ENCODE results near the gene ACAA2. TPM values are rescaled to one million over a fixed set of nuclear protein-coding genes. Genes with fewer than 3 reads are reported as not detected.

Gene ACAA2, protein sequence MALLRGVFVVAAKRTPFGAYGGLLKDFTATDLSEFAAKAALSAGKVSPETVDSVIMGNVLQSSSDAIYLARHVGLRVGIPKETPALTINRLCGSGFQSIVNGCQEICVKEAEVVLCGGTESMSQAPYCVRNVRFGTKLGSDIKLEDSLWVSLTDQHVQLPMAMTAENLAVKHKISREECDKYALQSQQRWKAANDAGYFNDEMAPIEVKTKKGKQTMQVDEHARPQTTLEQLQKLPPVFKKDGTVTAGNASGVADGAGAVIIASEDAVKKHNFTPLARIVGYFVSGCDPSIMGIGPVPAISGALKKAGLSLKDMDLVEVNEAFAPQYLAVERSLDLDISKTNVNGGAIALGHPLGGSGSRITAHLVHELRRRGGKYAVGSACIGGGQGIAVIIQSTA
- total RNA-seq = 21.3 TPM

DNA sequence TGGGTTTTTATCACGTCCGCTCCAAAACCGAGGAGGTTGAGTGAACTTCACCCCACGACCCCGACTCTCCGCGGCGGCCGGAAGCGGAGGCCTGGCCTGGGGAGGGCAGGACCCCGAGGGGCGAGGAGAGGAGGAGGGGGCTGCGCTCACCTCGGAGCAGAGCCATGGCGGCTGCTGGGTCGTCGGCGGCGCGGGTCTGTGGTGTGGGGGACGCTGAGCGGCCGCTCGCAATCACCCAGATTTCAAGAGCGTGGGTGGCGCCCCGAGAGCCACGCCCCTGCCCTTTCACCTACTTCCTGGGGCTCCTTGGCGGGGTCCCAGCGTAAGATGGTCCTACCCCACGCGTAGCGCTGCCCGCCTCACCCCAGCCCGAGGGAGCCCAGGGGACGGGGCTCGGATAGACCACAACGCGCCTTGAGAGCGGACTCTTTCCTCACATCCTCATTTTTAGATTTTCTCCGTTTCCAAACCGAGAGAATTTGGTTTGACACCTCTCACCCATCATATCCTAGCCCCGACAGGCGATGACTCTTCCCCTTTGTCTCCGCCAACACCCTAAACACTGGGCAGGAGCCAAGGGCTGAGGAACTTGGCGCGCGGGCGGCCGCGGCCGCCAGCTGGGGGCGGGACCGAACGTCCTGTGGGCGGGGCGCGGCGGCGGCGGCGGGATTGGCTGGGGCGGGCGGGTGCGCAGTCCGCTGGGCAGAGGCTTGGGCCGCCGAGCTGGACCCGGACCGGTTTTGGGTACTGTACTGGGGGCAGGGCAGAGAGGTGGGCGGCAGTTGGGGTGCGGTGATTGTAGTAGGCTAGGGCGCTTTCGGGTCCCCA, at the start of gene ACAA2:
Gene ACAA2 (minus strand): TSS at position 215 of the 828 bp plus-strand sequence. CDS start 49 bp downstream, at position 166.
- peak; percentile 90 for DNase-seq (ENCODE audit: low spot score)

GRCh38 chr18:49862656-49863385, 49.5 kb upstream of the ACAA2 start:
- DNase-seq (ENCODE audit: low spot score) = no peak

- no peak for DNase-seq (ENCODE audit: low spot score)
Measured at GRCh38 chr18:49861659-49862058, 48.3 kb upstream of the ACAA2 start.

DNA sequence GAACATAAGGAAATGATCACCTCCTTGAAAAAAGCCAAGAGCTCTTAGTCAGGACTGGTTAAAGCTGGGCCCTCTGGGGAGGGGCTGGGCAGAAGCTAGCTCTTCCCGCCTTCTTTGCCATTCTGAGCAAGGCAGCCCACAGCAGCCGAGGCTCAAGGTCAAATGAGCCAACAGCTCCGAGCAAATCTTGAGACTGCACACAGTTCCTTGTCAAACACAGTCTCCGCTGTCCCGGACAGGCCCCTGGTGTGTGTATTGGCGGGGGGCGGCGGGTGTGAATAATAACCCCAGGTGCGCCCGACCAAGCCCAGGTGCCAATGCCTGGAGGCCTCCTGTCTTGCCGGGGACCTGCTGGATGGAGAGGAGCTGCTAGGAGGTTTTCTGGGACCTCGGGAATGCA, 46.4 kb upstream of the ACAA2 start:
- no peak for DNase-seq (ENCODE audit: low spot score)

DNA sequence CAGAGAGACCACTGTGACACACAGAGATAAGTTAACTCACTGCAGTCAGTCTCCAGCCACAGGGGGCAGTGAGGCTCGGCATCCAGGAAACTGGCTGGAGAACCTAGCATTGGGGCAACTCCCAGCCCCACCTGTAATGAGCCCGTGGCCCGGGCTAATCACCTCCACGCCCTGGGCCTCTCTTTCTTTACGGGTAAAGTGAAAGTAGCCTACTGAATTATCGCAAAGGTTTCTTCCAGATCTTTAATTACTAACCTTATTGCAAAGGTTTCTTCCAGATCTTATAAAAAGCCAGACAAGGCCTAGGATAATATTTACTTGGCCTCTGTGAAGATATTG, 45.7 kb upstream of the ACAA2 start:
- DNase-seq (ENCODE audit: low spot score) = no peak

DNA sequence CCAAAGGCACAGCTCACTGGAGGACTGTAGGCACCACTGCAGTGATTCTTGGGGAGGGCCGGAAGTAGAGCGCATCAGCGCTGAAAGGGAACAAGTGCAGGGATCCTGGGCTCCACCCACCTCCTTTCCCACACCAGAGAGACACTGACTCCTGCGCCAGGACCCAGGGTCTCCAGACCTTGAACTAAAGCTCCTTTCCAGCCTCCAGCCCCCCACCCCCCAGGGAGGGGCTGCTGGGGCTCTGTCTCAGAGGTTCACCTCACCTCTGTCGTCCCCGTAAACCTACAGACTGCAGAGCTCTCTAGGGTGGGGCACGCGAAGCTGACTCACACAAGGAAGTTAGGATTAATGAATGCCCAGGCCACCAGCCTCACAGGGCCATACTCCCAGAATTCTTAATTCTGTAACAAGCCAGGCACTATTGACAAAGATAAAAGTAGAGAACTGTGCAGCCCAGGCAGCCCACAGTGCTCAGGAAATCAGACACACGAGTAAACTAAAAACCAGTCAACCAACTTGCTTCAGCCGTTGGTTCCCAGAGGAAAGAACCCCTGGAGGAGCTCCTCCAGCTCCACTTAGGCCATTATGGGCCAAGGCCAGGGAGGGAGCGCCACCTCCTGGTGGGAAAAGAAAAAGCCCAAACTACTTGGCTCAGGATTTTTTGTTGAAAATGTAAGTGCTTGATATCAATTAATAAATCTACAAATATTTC, 45.1 kb upstream of the ACAA2 start:
- DNase-seq (ENCODE audit: low spot score) = peak; percentile 60

GRCh38 chr18:49857708-49858107, 44.4 kb upstream of the ACAA2 start:
- no peak for DNase-seq (ENCODE audit: low spot score)

- DNase-seq (ENCODE audit: low spot score) = no peak
Measured at GRCh38 chr18:49856496-49856895, 43.2 kb upstream of the ACAA2 start.

GRCh38 chr18:49855711-49856415, 42.5 kb upstream of the ACAA2 start:
- peak; percentile 18 for DNase-seq (ENCODE audit: low spot score)

DNA sequence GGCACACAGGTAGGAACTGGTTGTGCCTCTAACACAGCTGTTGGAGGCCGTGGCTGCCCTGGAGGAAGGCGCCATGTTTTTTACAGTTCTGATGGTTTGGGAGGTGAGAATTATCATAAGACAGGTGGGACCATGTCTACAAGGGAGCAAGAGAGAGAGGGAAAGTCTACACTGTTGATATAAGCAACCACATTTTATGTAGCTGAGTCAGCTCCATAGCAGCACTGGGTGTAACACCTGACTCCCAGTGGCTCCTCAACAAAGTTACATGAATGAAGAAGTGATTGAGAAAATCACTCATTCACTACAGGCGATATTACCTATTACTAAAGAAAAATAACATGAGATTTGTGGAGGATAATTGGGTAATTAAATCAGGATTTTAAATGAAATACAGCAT, 41.3 kb upstream of the ACAA2 start:
- no peak for DNase-seq (ENCODE audit: low spot score)

DNA sequence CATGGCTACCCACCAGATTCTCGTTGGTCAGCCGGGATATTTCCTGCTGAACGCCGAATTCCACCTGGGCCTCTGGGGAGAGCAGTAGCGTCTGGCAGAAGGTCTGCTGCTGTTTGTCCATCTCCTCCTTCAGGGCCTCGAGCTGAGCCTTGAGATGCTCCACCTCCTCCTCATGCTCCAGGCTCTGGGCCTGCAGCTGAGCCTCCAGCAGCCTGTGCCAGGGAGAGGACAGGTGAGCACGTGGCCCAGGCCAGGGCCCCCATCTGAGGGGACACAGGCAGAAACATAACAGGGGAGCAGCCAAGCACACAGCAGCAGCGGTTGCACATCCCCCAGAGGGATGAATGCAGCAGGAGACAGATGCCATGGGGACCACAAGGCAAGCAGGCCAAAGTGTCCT, 40.1 kb upstream of the ACAA2 start:
- DNase-seq (ENCODE audit: low spot score) = peak; percentile 23

DNA sequence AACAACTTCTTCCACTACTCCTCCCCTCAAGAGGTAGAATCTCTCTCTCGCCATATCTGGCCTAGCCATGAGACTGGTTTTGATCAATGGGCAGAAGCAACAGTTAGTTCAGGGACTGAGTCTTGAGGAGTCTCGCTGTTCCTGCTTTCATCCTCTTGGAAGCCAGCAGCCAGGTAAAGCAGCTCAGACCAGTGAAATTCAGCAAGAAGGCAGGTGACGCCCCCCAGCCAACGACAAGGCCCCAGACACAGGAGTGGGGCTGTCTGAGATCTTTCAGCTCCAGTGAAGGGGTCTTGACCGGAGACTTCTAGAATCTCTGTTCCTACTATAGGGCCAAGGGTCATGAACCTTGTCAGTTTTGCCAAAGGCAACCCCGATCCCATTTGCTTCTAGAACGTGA, 39.7 kb upstream of the ACAA2 start:
- no peak for DNase-seq (ENCODE audit: low spot score)

DNA sequence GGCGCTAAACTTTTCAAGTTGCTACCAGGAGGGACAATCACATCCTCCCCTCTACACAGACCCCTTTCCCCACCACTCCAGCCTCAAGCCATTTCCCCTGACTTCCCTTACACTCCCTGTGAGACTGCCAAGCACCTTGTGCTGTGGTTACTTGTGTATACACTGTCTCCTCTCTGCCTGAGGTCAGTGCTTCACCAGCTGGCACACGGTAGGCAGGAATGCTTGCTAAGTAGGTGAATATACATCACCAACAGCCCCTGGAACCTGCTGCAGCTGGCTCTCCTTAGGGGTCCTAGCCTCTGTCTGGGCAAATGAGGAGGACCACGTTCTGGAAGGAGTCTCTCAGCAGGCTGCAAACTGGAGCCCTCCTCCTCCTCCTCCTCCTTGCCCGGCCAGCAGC, 38.3 kb upstream of the ACAA2 start:
- DNase-seq (ENCODE audit: low spot score) = peak; percentile 19

GRCh38 chr18:49850636-49851035, 37.3 kb upstream of the ACAA2 start:
- peak; percentile 32 for DNase-seq (ENCODE audit: low spot score)

- DNase-seq (ENCODE audit: low spot score) = peak; percentile 54
Measured at GRCh38 chr18:49849331-49850217, 36.2 kb upstream of the ACAA2 start.

DNA sequence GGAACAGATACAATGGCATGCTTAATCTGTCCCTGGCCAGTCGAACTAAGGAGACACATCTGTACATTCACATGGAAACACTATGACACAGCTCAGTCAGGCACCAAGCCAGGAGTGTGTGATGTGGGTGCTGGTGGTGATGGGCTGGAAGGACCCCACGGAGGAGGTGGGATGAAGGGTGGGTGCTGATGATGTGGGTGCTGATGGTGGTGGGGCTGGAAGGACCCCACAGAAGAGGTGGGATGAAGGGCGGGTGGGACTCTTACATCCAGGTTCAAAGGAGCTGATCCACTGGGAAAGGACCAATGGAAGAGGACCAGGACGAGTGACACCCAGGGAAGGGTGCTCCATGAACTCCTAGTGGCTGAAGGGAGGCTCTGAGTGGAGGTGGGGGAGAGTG, 34.8 kb upstream of the ACAA2 start:
- DNase-seq (ENCODE audit: low spot score) = peak; percentile 29

DNA sequence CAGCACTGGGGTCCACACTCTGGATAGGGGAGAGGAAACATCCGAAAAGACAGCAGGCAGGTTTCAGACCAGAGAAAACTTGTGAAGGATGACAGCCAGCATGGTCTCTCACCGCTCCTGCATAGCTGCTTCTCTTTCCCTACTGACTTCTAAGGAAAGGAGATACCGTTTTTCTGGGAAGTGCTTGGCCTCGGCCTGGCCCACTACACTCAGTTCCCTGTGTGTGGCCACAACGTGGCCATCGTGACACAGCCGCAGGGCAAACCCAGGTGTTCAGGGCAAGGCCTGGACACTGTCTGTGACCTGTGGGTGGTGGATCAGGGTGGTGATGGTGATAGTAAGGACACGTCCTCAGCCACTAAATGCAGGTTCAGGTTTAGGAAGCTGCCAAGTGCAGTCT, 34.2 kb upstream of the ACAA2 start:
- DNase-seq (ENCODE audit: low spot score) = peak; percentile 27

GRCh38 chr18:49846718-49847470, 33.6 kb upstream of the ACAA2 start:
- peak; percentile 30 for DNase-seq (ENCODE audit: low spot score)

DNA sequence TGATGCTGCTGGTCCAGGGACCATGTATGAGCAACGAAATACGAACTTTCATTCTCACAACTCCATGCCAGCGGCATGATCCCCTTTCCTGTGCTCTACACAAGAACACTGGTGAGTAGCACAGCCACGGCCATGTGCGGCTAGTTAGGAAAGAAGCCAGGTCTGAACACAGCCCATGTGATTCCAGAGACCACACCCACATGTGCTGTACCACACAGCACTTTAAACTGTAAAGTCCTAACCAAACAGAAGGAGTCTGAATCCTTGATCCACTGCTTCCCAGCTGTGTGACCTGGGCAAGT, 33.0 kb upstream of the ACAA2 start:
- DNase-seq (ENCODE audit: low spot score) = peak; percentile 38
